Measurements from ENCODE around the gene ESR1. TPM values are rescaled to one million over a fixed set of nuclear protein-coding genes. Genes with fewer than 3 reads are reported as not detected.

Gene ESR1
- total RNA-seq, 2 experiments from 2014 or later, result 0.06 TPM; not detected in 1

GRCh38 chr6:152176268-152176667, 368.8 kb downstream of the ESR1 start:
- no TSS peak for BruUV-seq (replicated peaks)
- Histone ChIP-seq H3K9me3 (ENCODE audit: low read length) (no peaks in the 10 kb centered on the region), H3K79me2 (ENCODE audit: insufficient read depth, low read depth, low read length) (no peaks in the 10 kb centered on the region), H2AFZ (ENCODE audit: low read length) (no peak overlapping the region), H3K4me2 (ENCODE audit: low read length) (no peak overlapping the region), H3K4me3 (ENCODE audit: low read depth, low read length, poor library complexity, severe bottlenecking) (no peak overlapping the region), H3K4me1 (ENCODE audit: insufficient read depth, low read length, poor library complexity, severe bottlenecking) (no peaks in the 10 kb centered on the region), H3K36me3 (ENCODE audit: insufficient read depth, low read length) (peaks cover 82% of the 10 kb centered on the region), H4K20me1 (ENCODE audit: insufficient read depth, low read length) (no peaks in the 10 kb centered on the region), H3K9me2 (ENCODE audit: insufficient read depth, low read length) (no peaks in the 10 kb centered on the region), H3K27ac (ENCODE audit: low read depth, low read length, poor library complexity, severe bottlenecking) (no peak overlapping the region)
- no peak for DNase-seq (ENCODE audit: low spot score)
- TF ChIP-seq CTCF (conservative IDR thresholded peaks at IDR 0.05; ENCODE audit: low read length), result no peak
- no peak for TF ChIP-seq EZH2phosphoT487 (IDR thresholded peaks at IDR 0.05; ENCODE audit: borderline replicate concordance, low read depth, low read length)
- intact Hi-C loops (cut with micrococcal nuclease; ENCODE audit: unreplicated experiment), result no loop called here
- ChIA-PET CTCF (ENCODE audit: unreplicated experiment) (no interaction called here), POLR2A (interaction anchor here (0.6 kb wide), 2 partner anchors 96 to 1416 kb away, joined by 3 read pairs; no protein-coding TSS in a partner anchor)
